HG02642 (cell line): ENCODE results near the gene MSL3B.

Source experiments
- ATAC-seq: cut with Tn5 transposase; IDR thresholded peaks from one replicate; pipeline ENCODE4 v1.9.1; 2021; ENCODE audit warnings: mild to moderate bottlenecking; ENCODE audit not compliant: unreplicated experiment, poor library complexity

MSL3B gene

DNA sequence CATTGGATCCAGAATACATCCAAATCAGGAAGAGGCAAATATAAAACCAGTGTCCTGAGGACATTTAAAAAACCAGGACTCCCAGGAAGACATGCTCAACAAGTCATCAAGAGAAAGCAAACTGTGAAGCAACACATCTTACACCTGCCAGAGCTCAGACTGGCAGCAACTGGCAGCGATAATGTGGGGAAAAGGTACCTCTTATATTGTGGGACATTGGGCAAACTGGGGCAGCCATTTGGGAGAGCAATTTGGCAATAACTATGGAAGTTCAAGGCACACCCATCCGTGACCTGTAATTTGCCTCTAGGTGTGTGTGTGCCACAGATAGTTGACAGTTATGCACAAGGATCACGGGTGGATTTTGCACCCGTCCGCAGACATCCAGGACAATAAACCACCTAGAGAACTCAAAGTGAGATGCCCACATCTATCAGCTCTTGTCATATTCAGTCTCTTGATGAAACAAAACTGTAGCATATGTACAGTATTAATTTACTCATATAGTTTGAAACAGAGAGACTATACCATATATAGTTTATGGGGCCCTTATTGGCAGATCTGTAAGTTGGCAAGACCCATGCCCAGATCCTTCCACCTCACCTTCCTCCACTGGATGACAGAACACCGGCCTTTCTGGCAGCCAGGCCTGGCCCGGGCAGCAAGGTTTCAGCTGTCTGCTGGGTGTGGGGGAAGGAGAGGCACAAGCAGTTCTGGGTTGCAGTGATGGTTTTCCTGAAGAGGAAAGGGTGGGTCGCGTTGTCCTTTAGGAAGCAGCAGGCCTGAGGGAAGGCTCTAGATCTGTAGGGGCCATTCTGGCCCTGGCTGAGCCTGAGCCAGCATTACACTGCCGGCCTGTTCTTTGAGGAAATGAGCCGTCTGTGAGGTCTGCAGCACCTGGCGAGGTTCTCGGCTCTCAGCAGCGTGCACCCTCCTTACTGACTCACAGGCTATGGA lies 32.7 kb downstream of the MSL3B start:
- no peak for ATAC-seq

DNA sequence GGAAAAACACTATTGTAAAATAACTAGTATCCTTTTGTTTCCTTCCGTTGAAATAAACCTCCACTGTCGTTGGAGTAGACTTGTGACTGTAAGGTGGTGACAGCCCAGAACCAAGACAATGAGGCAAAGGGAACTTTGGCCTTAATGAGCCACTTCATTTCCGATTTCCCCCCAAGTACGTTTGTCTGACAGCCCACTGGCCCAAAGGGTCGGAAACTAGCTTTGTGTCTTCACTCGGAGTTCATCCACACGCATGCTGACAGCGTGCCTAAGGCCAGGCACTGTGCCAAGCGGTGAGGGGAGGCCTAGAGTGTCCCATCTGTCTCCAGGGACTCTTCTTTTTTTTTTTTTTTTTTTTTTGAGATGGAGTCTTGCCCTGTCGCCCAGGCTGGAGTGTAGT lies 34.8 kb downstream of the MSL3B start:
- no peak for ATAC-seq

DNA sequence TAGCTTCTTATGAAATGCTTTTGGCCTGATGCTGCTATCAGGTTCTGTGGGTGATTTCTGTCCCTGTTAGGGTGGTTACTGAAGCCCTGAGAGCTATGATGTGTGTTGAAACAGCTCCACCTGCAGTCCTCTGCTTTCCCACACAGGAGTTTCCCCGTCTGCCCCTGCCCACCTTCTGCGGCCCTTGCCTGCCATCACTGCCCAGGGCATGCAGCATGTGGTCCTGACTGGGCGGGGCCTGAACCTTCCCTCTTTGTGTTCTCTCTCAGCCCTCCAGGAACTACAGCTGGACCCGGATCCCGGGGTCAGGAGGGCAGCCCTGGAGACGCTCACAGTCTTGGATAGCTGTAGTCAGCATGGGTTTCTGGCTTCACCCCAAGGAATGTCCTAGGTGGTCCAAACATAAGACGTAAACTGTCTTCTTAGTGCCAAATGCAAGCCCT lies 35.3 kb downstream of the MSL3B start:
- ATAC-seq: no peak

DNA sequence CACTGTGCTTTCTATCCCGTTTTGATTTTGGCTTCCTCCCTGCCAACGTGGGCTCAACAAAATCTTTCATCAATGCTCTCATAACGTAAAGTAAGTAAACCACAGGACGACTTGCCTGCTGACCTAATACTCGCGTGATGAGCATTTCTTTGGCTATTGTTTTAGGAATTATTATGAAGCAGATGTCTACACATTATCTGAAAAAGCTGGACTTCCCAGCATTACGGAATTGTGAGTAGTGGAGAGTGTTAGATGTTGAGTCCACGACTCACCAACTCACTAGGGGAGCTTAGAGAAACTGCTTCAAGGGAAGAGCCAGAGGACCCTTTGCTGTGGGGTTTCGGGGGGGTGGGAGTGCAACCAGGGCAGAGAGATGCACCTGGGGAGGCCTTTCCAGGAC lies 35.8 kb downstream of the MSL3B start:
- no peak for ATAC-seq

DNA sequence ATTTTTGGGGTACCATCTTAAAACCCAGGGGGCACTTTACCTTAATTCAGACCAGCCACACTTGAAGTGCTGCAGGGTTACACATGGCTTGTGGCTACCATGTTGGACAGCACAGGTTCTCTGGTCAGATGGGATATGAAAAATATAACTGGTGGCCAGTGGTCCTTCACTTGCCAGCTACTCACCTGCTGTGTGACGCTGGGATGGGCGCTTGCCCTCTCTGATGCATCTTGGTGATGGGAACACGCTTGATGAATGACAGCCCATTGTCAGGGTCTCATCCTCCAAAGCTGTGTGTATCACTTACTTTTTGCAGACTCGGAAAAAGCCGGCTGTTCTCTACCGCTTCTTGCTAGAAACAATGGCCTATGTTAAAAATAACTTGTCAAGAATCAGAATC lies 36.3 kb downstream of the MSL3B start:
- ATAC-seq: no peak

DNA sequence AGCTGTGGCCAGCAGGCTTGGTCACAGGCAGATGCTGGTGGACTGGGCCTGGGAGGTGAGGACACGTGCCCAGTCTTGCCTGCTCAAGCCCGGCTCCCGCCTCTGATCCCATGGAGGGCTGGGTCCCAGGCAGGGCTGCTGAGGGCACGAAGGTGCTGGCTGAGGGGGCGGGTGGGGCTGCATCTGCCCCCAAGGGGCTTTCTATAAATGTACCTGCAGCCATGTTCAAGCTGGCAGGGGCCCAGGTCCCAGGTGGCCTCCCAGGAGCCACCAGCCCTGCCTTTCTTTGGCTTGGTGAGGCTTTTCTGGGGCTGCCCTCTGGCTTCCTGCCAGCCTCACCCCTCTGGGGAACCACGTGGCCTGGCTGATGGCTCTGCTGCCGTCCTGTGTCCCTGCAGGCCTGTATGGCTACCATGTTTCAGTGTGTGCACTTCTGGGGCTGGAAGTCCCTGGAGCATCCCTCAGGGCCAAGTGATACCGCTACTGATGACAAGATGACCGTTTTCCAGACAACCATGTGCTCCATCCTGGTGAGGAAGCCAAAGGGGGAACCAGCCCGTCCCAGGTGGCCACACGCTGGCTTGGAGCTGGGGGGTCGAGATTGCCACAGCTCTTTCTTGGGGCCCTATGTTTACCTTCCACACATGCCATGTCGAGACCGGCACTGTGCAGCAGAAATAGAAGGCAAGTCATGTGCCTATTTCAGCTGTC lies 37.0 kb downstream of the MSL3B start:
- ATAC-seq: no peak

DNA sequence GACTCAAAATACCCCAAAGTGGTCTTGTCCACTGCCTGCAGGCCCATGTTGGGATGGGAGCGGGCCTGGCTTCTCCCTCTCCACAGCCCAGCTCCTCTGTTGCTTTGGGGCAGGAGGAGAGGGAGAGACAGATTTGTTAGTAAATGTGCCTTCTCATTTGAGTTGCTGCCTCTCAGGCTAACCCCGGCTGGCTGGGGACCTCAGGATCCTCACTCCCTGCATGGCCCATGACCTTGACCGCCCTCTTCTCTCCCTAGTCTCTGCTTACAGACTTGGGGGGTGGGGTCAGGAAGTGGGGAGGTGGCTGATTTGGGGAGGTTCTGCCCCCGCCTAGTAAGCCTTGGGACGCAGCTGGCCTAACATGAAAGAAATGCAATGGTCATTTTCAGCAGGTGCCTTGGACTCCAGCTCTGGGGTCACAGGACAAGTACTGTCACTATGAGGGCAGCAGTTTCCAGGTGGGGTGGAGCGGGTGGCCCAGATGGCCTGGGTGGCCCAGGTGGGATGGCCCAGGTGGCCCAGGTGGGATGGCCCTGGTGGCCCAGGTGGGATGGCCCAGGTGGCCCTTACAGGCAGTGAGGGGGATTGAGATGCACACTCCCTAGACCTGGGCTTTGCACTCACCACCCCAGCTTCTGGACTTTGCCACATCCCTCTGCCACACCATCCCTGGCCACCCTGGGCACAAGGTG lies 37.9 kb downstream of the MSL3B start:
- ATAC-seq: no peak

DNA sequence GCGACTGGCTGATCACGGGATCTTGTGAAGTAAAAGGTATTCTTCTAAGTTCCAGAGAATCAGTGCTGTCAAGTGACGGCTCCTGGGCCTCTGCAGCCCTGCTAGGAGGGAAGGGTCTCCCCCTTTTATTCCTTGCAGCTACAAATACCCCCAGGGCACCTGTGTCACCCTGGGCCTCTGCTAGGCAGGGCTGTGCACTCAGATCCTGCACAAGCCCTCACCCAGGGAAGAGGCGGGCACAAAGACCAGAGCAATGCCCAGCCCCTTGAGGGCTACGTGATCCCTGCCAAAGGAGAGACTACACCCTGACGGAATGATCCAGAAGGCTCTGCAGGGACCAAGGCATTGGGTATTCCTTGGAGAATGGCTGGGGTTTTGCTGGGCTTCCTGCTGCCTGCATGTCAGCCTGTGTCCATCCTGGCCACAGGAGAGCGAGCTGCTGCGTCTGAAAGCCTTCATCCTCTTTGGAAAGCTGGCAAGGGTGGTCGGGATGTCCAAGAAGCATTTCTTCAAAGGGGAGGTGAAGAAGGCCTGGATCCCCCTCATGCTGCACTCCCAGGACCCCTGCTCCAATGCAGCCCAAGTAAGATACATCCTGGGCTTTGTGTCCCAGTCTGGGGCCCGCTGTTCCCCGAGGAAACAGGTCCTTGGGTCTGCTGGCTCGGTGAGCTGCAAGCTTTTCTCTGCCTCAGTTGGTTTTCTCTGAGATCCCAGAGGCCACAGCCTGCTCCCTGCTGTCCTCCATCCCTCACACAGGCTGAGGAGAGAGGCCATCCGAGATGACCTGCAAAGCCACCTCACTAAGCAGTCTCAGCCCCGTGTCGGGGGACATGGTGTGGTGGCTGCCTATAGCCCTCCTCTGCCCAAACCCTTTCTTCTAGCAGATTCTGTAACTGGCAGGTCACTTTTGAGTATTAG lies 38.7 kb downstream of the MSL3B start:
- no peak for ATAC-seq

DNA sequence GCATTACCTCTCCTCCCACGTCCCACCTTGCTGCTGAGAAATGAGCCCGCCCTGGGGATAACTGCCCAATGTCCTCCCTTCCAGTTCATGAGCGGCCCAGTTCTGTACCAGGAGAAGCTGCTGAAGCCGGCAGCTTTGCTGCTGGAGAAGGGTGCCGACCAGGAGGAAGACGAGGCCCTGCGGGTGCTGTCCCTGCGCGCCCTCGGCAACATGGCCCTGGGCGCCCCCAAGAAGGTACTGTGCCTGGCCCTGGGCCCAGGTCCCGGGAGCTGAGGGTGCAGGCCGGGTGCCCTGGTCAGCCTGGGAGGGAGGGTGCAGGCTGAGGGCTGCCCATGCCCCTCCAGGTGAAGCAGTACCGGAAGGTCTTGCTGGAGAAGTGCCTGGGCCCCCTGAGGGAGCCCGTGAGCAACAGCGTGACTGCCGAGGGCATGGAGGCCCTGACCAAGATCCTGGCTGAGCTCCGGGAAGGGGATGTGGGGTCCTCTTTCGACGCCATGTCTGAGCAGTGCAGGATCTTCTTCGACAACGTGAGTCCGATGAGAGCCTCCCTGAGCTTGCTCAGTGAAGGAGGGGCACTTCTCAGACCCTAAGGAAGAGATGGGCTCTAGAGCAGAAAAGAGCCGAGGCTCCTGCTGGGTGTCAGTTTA lies 39.5 kb downstream of the MSL3B start:
- no peak for ATAC-seq

DNA sequence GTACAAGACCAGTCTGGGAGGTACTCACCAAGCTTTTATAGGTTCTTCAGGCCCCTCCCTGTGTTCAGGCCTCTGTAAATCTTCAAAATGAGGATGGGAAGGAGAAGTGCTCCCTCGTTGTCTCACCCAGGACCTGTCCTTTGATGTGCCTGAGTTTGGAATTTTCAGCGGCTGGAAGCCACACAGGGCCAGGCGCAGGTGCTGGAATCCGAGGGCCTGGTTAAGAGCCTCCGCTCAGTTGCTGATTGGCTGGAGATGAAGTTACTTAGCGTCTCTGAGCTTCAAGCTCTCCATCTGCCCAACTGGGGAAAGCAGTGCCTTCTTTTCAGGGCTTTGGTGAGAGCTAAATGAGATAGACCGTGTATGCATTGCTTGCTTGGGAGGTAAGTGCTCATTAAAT lies 43.8 kb downstream of the MSL3B start:
- no peak for ATAC-seq

DNA sequence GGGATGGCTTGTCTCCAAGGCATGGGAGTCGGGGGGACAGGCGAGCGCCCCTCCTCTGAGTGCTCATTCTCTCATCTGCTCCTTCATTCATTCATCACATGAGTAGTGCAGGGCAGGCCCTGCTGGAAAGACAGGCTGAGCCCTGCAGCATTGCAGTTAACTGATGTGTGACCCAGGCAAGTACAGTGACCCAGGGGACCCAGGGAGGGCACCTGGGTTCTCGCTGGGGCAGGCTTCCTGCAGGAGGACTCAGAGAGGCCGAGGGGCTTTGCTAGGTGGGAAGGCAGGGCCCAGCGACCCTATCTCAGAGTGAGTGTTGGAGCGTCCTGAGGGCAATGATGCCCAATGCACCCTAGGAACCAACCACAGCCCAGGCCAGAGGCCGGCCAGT lies 44.5 kb downstream of the MSL3B start:
- no peak for ATAC-seq

DNA sequence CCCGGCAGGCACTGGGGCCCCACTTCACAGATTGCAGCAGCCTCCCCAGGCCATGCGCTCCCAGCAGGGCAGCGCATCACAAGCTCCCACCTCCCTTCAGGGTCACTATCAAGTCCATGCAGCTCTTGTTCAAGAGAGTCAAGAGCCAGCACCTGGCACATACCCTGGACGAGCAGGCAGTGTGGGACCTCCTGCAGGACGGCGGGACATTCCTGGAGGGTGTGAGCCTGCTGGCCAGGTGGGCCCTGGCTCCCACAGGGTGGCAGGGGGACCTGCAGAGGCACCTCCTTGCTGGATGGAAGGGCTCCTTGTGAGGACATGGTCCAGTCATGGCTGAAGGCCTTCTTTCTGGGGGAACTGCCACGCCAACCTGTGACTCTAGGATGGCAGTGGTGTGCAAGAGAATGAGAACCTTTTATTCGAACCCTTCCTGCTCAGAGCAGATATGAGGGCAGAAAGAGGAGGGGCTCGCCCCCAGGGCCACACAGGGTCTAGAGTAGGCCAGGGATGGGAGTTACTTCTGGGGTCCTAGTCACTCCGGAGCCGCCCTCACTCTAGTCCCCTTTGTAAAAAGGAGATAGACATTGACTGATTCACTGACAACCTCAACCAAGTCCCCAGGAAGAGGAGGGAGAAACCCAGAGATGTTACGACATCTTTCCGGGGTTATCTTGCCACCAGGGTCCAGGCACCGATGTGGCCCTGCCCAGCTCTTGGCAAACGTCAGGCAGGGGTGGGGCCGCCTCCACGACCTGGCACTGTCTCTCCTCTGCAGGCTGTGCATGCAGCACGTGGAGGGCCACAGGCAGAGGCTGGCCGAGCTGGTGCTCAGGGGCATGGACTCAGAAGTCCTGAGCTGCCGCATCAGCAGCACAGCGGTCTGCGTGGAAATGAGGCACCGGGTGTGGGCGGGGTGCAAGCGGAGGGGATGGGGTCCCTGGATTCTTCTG lies 45.1 kb downstream of the MSL3B start:
- ATAC-seq: no peak

DNA sequence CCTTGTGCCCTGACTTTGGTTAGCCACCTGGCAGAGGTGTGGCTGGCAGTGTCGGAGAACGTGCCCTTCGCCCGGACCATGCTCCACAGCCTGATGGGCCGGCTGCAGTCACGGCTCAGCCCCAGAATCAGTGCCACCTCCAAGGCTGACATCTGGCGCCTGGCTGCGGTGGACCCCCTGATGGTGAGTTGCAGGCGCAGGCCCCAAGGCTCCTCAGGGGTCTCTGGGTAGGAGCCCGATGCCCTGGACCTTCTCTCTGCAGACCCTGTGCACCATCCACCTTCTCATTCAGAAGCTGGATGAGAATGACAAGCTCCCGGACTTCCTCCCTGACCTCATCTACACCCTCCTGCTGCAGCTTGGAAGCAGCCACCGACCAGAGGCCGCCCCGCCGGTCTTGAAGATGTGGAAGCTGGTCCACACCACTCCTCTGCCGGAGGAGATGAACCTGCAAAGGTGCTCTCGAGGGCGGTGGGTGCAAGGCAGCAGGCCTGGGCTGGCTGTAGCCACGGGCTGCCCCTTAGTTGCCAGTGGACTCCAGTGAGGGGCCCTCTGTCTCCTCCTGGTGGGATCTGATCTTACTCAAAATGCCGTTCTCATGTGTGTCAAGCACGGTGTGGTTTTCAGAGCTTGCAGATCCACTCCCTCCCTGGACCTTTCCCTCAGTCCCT lies 46.0 kb downstream of the MSL3B start:
- ATAC-seq: no peak

DNA sequence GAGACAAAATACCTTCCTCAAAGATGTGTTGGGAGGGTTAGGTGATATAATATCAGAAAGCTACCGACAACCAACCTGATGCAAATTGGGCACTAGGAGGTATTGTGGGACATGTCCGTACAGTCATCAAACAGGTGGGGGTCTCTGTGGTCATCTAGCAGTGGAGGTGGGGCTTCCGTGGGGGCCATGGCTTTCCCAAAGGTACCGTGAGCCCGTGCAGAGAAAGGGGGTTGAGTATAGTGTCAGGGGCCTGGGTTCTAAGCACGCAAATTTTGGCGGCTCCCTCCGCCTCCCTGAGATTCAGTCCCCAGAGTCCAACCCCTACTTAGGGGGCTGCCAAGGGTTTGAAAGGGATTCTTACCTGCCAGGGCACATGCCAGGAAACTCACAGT lies 46.5 kb downstream of the MSL3B start:
- no peak for ATAC-seq

DNA sequence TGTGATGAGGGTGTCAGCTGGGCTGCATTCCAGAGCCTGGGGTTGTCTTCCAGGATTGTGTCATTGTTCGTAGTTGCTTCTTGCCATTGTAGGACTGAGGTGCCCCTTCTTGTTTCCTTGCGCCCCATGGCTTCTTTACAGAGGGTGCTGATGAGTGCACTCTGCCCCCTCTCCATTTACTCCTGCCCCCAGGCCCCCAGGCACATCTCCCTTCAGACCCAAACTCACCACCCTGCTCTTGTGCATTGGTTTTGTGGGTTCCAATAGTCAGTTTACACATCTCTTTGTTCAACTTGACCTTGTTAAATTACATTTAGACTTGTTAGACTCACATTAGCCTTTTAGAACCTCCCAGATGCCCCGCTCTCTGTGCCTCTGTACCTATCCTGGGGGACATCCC lies 47.0 kb downstream of the MSL3B start:
- no peak for ATAC-seq

DNA sequence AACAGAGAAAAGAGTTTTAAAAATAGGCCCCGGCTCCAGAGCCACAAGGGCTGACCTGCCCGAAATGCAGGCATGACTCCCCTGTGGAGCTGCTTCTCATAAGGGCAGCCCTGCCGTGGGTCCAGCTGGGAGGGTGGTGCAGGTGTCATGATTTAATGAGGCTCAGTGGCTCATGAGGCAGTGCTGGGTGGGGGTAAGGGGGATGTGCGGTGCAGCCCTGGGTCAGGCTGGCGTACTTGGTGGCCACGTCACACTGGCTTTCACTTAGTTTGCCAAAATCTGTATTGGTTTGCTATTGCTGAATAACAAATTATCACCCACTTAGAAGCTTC lies 47.4 kb downstream of the MSL3B start:
- ATAC-seq: no peak

DNA sequence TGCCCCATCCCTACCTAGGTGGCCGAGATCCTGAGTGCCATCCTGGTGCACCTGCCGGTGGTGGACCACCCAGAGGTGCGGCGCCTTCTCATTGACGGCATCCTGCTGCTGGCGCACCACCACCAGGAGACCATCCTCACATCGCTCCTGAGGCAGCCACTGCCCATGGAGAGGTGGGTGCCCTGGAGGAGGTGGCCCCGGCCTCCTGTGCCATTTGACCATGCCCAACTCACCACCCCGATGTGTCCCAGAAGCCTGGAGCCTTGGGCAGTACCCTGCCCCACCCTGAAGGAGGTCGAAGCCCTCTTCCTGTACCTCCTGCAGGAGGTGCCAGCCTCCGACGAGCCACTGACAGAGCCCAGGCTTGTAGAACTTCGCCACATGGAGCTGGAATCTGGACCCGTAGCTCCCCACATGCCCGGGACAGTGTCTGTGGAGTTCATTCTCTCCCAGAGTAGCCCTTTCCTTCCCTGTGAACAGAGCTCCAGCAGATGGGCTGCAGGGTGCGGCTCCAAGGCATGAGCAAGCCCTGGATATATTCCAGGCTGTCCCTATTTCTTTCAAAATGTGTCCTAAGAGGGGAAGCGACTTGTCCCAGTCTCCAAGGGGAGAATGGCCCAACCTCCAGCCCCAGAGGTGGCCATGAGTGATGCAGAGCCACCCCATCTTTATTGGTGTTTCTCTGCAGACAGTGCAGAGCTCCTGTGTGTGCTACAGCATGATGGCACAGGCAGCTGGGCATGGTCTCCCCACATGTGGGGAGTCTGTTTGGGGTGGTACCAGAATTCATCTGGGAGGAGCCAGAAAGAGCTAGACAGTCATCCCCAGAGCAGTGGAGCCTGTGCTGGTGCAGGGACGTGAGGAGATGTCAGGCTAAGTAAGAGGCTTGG lies 48.1 kb downstream of the MSL3B start:
- no peak for ATAC-seq
